UCSD-AML1 (cell line): ENCODE results near the gene GATA6.

Source experiments
- DNase-seq: peaks from one replicate; lab custom pipeline; 2025; ENCODE audit not compliant: unreplicated experiment; lab: John Stamatoyannopoulos, UW

GATA6 gene

DNA sequence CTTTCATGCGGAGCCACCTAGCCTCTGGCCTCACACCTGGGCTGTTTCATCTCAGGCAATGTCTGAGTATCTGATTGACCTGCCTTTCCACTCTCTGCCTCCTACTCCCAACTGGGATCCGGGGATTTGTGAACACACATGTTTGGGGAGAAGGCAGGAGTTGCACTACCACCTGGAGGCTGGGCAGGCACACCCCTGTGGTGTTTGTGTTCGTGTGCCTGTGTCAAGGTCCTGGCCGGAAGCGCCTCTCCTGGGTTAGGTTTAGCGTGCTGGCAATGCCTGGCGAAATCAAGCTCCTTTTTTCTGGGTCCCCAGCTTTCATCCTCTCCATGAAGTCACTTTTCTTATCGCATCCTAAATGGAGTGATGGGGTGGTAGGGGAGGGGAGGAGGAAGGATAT lies 63.9 kb downstream of the GATA6 start:
- no peak for DNase-seq

DNA sequence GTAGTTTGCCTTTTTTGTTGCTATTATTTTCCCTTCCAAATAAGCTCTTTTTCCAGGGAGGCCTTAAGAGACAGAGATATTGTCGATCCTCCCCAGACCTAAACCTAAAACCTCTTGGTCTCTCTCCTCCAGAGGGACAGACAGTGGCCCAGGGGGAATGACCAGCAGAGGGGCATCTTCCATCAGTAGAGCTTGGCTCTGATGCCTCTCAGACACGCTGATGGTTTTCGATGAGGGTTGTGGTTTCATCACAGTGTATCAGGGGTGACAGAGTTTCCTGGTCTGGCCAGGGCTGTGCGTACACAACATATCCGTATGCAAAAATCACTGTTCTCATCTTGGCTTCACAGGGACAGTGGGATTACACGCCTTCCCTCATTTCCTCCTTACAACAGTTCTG lies 68.6 kb downstream of the GATA6 start:
- no peak for DNase-seq

DNA sequence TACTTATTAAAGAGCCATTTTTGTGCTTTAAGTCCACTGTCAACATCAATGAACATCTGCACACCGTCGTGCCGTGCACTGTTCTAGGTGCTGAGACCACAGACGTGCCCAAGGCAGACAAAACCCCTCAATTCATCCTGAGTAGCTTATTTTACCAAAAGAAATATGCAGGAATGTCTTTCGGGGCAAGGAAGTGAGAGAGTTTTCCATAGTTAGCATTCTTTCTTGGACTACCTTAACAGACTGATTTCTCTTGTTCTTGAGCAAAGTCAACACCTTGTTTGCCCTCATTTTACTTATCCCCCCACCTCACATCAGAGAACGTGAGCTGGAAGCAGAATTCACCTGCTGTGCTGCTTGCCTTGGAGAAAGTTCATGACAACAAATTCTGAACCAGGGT lies 69.3 kb downstream of the GATA6 start:
- DNase-seq, result no peak

DNA sequence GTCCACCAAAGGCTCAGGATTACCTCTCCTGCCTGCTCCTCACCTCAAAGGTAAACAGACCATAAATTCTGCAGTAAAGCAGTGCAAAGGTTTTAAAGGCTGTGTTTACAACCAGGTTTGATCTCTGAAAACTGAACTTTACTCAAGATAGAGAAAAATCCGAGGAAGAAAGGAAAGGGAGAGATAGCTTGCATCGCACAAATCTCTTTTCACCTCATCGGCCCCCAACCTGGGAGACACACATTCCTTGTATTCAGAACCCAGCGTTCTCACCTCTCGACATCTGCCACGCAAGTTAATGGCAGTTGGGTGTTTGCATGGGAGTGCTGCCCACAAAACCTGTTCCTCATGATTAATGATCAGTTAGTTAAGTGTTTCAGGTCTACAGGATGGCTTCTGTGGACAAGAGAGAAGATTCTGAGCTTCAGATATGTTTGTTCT lies 72.6 kb downstream of the GATA6 start:
- no peak for DNase-seq

DNA sequence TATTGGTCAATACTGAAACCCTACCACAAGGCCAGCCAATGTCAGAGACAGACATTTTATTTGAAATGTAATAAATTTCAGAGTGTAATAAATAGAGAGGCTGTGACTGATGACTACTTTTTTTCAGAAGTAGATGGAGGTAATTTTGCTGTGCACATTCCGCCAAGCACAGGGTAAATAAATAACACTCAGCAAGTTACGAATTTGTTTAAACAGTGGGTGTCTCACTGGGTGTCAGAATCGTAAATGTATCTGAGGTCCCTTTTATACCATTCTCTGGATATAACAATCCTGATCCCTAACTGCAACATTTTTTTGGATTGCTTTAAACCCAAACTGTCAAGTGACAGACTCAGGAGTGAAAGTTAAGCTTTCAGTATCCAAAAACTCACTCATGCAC lies 74.1 kb downstream of the GATA6 start:
- DNase-seq, result no peak

DNA sequence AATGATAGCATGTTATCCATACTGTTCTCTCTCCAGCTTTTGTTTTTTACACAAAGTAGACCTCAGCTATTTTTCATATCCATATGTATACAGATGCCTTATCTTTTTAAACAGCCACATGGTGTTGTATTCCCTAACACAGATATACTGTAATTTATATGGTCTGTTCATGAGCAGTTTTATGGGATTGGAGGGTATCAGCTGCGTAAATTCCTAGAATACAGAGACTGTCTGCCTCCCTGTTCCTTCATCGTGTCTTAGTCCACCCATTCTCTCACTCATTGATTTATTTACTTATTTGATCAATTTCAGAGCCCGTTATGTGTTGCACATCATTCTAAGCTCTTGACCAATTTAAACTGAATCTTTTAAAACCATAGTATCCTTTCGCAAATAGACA lies 80.6 kb downstream of the GATA6 start:
- DNase-seq, result no peak

DNA sequence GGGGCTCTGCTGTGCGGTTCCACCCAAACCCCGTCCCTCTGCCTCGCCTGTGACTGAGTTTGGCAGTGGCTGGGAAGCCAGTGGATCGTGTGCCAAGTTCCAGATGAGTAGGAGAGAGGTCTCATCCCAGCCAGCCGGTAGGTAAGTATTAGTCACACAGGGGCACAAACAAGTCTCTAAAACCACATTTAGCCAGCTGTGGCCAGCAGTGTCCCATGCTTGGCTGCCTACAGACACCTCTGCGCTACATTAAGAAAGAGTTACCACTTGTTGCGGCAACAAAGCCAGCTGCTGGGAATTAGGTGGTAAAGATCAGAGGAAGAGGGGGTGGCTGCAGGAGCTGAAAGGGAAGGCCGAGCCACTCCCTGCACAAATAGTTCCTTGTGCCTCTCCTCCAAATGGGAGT lies 81.2 kb downstream of the GATA6 start:
- no peak for DNase-seq
